Bronchial epithelial cell (primary cell): ENCODE measurements around the gene IL17REL. TPM values are rescaled to one million over a fixed set of nuclear protein-coding genes. Genes with fewer than 3 reads are reported as not detected.
"Not testable (repeated sequence)": the region's sequence is repeated elsewhere in the genome, so short reads cannot be mapped to it uniquely, and the experiment has no call there.

Experiments used
- DNase-seq: peaks from one replicate; pipeline ENCODE4 v3.0.0-alpha.2; 2010; ENCODE audit warnings: low read depth
- FAIRE-seq: peaks from 2 replicates; lab custom pipeline; 2011; peaks lifted over from hg19 to GRCh38; lab: Jason Lieb, UNC
- H3K27me3 ChIP-seq: 2 replicates; pipeline ENCODE4 v1.5.1; 2011; ENCODE audit warnings: low read length; ENCODE audit not compliant: control insufficient read depth, insufficient read depth
- H3K36me3 ChIP-seq: 2 replicates; pipeline ENCODE4 v1.5.1; 2011; ENCODE audit warnings: low read length; ENCODE audit not compliant: control insufficient read depth, insufficient read depth
- H3K4me3 ChIP-seq: 2 replicates; pipeline ENCODE4 v1.5.1; 2011; ENCODE audit warnings: mild to moderate bottlenecking, low read depth, low read length, control low read depth
- total RNA-seq: library from RNA; depleted of rRNA; stranded (reverse); fragments of >200 nt; gene quantifications from 2 replicates; pipeline ENCODE4 v1.2.1, GENCODE V29; 2014
- TF ChIP-seq, protein P1 (sequence below): IDR thresholded peaks from 2 replicates; pipeline ENCODE4 v1.5.1; 2011; ENCODE audit warnings: mild to moderate bottlenecking, moderate library complexity, low read length, control low read depth, inconsistent platforms; ENCODE audit not compliant: insufficient read depth, severe bottlenecking

IL17REL gene
- total RNA-seq, 1 donor from 2014 or later, result not detected

GRCh38 chr22:49991167-49991566 is 21.4 kb downstream of the IL17REL start:
- TF ChIP-seq, protein P1, sequence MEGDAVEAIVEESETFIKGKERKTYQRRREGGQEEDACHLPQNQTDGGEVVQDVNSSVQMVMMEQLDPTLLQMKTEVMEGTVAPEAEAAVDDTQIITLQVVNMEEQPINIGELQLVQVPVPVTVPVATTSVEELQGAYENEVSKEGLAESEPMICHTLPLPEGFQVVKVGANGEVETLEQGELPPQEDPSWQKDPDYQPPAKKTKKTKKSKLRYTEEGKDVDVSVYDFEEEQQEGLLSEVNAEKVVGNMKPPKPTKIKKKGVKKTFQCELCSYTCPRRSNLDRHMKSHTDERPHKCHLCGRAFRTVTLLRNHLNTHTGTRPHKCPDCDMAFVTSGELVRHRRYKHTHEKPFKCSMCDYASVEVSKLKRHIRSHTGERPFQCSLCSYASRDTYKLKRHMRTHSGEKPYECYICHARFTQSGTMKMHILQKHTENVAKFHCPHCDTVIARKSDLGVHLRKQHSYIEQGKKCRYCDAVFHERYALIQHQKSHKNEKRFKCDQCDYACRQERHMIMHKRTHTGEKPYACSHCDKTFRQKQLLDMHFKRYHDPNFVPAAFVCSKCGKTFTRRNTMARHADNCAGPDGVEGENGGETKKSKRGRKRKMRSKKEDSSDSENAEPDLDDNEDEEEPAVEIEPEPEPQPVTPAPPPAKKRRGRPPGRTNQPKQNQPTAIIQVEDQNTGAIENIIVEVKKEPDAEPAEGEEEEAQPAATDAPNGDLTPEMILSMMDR, result no peak
- Histone ChIP-seq H3K27me3 (no peaks in the 10 kb centered on the region), H3K4me3 (no peak overlapping the region), H3K36me3 (no peaks in the 10 kb centered on the region)
- DNase-seq (no peak), FAIRE-seq (no peak)

DNA sequence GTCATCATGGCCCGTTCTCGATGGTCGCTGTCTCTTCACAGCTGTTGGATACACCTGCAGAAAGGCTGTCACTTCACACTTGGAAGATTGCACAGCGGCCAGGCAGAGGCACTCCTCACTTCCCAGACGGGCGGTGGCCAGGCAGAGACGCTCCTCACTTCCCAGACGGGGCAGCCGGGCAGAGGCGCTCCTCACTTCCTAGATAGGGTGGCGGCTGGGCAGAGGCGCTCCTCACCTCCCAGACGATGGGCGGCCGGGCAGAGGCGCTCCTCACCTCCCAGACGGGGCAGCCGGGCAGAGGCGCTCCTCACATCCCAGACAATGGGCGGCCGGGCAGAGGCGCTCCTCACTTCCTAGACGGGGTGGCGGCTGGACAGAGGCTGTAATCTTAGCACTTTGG is 22.7 kb downstream of the IL17REL start:
- H3K4me3 ChIP-seq, FAIRE-seq, DNase-seq, H3K27me3 ChIP-seq, H3K36me3 ChIP-seq: not testable (repeated sequence)

- H3K4me3 ChIP-seq, result no peak overlapping the region
These were observed 26.2 kb downstream of the IL17REL start for GRCh38 chr22:49986325-49986724.

DNA sequence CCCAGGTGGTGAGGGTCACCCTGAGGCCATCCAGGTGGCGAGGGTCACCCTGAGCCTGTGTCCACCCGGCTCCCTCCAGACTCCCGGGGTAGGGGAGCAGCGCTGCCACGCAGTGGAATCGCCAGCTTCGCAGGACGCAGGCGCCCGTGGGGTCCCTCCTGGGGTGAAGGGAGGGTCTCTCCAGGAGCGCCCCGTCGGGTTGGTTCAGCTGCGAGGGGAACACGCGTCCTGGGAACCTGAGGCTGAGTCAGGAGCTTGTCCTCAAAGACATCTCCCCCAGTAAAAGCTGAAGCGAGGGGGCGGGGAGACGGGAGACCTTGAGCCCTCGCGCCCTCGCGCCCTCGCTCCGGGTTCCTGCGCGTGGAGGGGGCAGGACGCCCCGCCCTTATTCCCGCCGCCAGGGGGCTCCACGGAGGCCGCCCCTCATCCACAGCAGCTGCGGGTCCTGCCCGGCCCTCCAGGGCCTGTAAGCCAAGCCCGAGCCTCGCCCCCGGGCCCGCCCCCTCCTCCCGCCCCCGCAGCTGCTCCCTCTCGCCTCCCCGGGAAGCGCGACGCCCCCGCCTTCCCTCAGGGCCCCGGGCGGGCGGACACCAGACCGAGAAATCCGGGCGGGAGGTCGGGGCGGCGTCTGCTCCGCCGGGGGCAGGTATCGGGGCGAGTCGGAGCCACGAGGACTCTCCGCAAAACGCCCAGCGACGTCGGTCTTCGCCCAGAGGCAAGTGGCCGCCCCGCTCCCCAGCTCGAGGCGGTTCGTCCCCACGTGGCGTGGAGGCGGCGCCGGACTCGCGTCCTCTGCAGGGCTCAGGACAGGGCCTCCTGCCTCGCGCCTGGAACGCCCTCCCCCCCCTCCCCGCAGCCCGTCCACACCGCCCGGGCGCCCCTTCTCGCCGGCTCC is 29.2 kb downstream of the IL17REL start:
- no peak for DNase-seq
- no peak for FAIRE-seq

More at GRCh38 chr22:49986325-49986724, 26.2 kb downstream of the IL17REL start:
- no peaks in the 10 kb centered on the region for H3K36me3 ChIP-seq
- H3K27me3 ChIP-seq, result peaks cover 7% of the 10 kb centered on the region
- no peak for DNase-seq
- FAIRE-seq, result no peak
- TF ChIP-seq, protein P1, result no peak

GRCh38 chr22:49981799-49982198 is 30.8 kb downstream of the IL17REL start:
- not testable (repeated sequence) for H3K4me3 ChIP-seq, DNase-seq, H3K36me3 ChIP-seq, H3K27me3 ChIP-seq, FAIRE-seq

More for the DNA sequence above, 29.2 kb downstream of the IL17REL start:
- TF ChIP-seq, protein P1, result peak; percentile 18
- no peak overlapping the region for H3K4me3 ChIP-seq
- H3K36me3 ChIP-seq, result no peaks in the 10 kb centered on the region
- H3K27me3 ChIP-seq, result peaks cover 7% of the 10 kb centered on the region

DNA sequence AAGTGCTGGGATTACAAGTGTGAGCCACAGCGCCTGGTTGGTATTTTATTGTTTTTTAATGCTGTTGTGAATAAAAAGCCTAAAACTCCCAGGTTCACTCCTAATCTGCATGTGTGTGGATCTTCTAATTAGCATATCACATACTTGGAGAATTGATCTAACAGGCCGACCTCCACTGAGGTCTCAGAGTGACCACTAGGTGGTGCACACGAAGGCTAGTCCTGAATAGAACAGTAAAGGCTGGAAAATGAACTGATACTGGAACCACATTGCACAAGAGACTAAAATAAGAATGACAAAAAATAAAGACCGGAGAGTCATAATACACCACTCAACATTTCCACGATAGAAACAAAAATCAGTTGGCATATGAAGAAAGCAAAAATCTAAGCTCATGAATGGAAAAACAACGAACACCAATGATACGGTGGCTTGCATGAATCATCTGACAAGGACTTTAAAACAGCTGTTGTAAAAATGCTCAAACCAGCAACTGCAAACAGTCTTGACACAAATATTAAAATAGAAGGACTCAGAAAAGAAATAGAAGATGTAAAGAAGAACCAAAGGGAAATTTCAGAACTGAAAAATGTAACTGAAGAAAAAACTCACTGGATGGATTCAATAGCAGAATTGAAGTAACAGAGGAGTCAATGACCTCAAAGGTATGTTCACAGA is 32.8 kb downstream of the IL17REL start:
- TF ChIP-seq, protein P1, result peak; percentile 46
- Histone ChIP-seq H3K36me3 (no peaks in the 10 kb centered on the region), H3K4me3 (no peak overlapping the region), H3K27me3 (peaks cover 7% of the 10 kb centered on the region)
- peak; percentile 38 for DNase-seq
- no peak for FAIRE-seq
